ENCODE results near the gene SERP2. TPM values are rescaled to one million over a fixed set of nuclear protein-coding genes. Genes with fewer than 3 reads are reported as not detected.

The SERP2 gene
- total RNA-seq, 4 donors from 2014 or later: 0.76 to 3.7 (median 1.7) TPM

DNA sequence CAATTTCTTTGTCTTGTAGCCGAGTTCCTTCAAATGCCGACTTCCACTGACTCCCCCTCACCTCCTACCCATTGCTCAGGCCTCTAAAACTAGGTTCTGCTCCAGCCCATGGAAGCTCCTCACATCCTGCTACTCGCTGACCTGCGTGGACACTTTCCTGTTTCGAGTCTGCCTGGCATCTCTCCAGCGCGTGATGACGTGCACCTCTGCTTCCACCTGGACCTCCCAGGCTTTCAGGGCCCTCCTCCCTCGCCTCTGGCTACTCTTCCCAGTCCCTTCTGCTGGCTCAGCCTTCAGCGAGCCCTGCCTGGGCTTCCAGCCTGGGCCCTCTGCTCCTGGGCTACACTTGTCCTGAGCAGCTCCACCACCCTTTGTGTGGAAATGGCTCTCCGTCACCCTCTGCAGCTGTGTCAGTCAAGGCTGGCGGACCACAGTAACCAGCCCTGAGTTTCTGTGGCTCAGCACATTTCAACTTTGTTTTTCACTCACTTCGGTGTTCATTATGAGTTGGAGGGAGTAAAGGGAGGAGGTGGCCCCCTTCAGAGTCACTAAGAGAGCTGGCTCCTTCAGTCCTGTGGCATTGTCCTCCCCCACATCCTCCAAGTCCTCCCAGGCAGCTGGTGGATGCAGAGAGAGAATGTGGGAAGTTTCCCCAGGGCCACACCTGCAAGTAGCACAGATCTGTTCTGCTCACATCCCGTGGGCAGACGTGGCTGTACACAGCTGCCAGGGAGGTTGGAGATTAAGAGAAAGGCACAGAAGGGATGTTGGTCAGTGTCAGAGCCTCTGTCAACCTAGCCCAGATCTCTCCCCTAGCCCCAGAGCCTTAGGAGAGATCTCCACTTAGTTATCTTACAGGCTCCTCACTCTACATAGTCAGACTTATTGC is 49.4 kb downstream of the SERP2 start:
- H3K27ac ChIP-seq: no peak overlapping the region
- H3K36me3 ChIP-seq: no peaks in the 10 kb centered on the region
- TF ChIP-seq, protein P1, sequence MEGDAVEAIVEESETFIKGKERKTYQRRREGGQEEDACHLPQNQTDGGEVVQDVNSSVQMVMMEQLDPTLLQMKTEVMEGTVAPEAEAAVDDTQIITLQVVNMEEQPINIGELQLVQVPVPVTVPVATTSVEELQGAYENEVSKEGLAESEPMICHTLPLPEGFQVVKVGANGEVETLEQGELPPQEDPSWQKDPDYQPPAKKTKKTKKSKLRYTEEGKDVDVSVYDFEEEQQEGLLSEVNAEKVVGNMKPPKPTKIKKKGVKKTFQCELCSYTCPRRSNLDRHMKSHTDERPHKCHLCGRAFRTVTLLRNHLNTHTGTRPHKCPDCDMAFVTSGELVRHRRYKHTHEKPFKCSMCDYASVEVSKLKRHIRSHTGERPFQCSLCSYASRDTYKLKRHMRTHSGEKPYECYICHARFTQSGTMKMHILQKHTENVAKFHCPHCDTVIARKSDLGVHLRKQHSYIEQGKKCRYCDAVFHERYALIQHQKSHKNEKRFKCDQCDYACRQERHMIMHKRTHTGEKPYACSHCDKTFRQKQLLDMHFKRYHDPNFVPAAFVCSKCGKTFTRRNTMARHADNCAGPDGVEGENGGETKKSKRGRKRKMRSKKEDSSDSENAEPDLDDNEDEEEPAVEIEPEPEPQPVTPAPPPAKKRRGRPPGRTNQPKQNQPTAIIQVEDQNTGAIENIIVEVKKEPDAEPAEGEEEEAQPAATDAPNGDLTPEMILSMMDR (IDR thresholded peaks at IDR 0.05 in 4 of 5, conservative IDR thresholded peaks at IDR 0.05 in 1 of 5): no peak
- no peak for TF ChIP-seq POLR2A (IDR thresholded peaks at IDR 0.05)
- intact Hi-C loops (cut with DNase I; ENCODE audit: low total_unique reads): no loop called here
- DNase-seq (no peak), ATAC-seq (no peak)
- no peaks in the 10 kb centered on the region for H3K9me3 ChIP-seq
- in situ Hi-C loops (cut with MboI; ENCODE audit: low sequenced_read_pairs in 4 of 4): no loop called here
- no peaks in the 10 kb centered on the region for H3K27me3 ChIP-seq
- H3K4me1 ChIP-seq: no peaks in the 10 kb centered on the region
- H3K4me3 ChIP-seq: no peak overlapping the region

DNA sequence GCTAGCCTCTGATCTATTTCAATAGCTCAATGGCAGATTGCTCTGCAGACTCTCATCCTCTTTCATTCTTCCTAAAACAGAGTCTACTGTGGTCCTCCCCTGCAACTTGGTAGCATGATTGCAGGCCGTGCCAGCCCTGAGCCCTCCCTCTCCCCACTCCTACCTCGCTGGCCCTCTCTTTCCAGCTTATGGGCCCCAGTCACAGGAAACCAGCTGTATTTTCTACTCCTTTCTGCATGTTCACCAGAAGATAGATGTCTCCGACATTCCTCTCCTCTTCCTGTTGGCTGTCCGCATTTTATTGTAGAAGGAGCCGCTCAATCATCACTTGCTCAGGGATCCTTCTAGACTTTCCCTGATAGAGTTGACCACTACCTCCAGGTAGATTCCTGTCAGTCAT is 50.2 kb downstream of the SERP2 start:
- no peak for ATAC-seq
- in situ Hi-C loops (cut with MboI; ENCODE audit: low sequenced_read_pairs in 4 of 4): no loop called here
- TF ChIP-seq, protein P1 (IDR thresholded peaks at IDR 0.05 in 4 of 5, conservative IDR thresholded peaks at IDR 0.05 in 1 of 5): no peak
- no peak for TF ChIP-seq POLR2A (IDR thresholded peaks at IDR 0.05)
- DNase-seq: no peak
- no peaks in the 10 kb centered on the region for H3K27me3 ChIP-seq
- no peaks in the 10 kb centered on the region for H3K4me1 ChIP-seq
- H3K36me3 ChIP-seq: no peaks in the 10 kb centered on the region
- H3K27ac ChIP-seq: no peak overlapping the region
- no peak overlapping the region for H3K4me3 ChIP-seq
- intact Hi-C loops (cut with DNase I; ENCODE audit: low total_unique reads): no loop called here
- no peaks in the 10 kb centered on the region for H3K9me3 ChIP-seq

DNA sequence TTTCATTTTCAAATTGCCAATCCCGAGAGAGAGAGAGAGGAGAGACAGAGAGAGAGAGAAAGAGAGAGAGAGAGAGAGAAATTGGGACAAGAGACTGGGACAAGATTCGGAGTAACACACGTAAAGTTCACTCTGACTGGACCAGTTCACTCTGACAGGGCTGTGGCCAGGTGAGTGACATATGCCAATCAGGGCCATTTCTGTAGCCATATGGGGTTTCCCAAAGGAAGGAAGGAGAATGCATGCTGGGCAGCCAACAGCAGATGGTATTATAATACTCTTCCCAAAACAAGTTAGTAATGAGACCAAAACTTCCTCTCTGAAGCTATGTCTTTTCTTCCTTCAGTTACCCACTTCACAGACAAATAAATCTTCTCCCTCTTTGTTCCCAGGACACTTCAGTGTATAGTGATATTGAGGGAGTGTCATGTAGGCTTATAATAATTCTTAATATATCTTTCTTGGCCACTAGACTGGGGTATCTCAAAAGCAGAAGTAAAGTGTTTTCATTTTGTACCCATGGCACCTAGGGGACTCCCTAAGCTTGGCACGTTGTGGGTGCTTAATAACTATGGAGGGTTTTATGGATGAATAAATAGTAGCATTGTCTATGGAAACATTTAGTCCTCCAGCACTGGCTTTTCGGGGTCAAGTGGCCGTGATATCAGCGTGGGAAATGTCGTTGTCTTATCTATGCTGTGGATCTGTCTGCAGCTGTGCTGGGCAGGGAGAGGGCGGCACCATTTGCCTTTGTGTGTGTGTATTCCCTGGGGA is 51.6 kb downstream of the SERP2 start:
- in situ Hi-C loops (cut with MboI; ENCODE audit: low sequenced_read_pairs in 4 of 4) (loop anchor here in 3 of 4 donors (25.0 kb wide), 2 partner anchors 238 to 513 kb away; no protein-coding TSS in a partner anchor), intact Hi-C loops (cut with DNase I; ENCODE audit: low total_unique reads) (no loop called here)
- no peaks in the 10 kb centered on the region for H3K9me3 ChIP-seq
- no peaks in the 10 kb centered on the region for H3K36me3 ChIP-seq
- no peak for DNase-seq
- H3K4me1 ChIP-seq: no peaks in the 10 kb centered on the region
- no peak overlapping the region for H3K27ac ChIP-seq
- no peak overlapping the region for H3K4me3 ChIP-seq
- TF ChIP-seq POLR2A (IDR thresholded peaks at IDR 0.05): no peak
- TF ChIP-seq, protein P1 (IDR thresholded peaks at IDR 0.05 in 4 of 5, conservative IDR thresholded peaks at IDR 0.05 in 1 of 5): no peak
- H3K27me3 ChIP-seq: no peaks in the 10 kb centered on the region
- peak in 1 of 2 donors; percentile 14 for ATAC-seq

DNA sequence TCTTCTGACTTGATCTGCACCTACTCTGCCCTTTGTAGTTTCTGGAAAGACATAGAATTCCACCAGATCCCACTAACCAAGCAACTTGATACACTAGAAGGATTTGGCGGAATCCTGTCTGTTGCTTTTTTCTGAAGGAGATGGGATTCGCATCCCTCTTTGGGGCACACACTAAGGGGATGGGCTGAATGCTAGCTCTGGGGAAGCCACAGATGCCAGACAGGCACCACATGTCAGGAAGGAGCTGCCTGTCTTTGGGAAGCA is 52.1 kb downstream of the SERP2 start:
- intact Hi-C loops (cut with DNase I; ENCODE audit: low total_unique reads): no loop called here
- in situ Hi-C loops (cut with MboI; ENCODE audit: low sequenced_read_pairs in 4 of 4): loop anchor here in 3 of 4 donors (25.0 kb wide), 2 partner anchors 238 to 513 kb away; no protein-coding TSS in a partner anchor

More for the DNA sequence above, 52.1 kb downstream of the SERP2 start:
- Histone ChIP-seq H3K27me3 (no peaks in the 10 kb centered on the region), H3K4me3 (no peak overlapping the region), H3K4me1 (no peaks in the 10 kb centered on the region), H3K27ac (no peak overlapping the region), H3K9me3 (no peaks in the 10 kb centered on the region), H3K36me3 (no peaks in the 10 kb centered on the region)
- no peak for TF ChIP-seq POLR2A (IDR thresholded peaks at IDR 0.05)
- TF ChIP-seq, protein P1 (IDR thresholded peaks at IDR 0.05 in 4 of 5, conservative IDR thresholded peaks at IDR 0.05 in 1 of 5): no peak
- ATAC-seq (no peak), DNase-seq (no peak)

Measured in gastrocnemius medialis (tissue), 4 donors.